ENCODE measurements around the gene ZNF496. TPM values are rescaled to one million over a fixed set of nuclear protein-coding genes. Genes with fewer than 3 reads are reported as not detected.

Gene ZNF496
- total RNA-seq, 4 donors from 2014 or later, result 24.1 to 51.7 (median 41.0) TPM

DNA sequence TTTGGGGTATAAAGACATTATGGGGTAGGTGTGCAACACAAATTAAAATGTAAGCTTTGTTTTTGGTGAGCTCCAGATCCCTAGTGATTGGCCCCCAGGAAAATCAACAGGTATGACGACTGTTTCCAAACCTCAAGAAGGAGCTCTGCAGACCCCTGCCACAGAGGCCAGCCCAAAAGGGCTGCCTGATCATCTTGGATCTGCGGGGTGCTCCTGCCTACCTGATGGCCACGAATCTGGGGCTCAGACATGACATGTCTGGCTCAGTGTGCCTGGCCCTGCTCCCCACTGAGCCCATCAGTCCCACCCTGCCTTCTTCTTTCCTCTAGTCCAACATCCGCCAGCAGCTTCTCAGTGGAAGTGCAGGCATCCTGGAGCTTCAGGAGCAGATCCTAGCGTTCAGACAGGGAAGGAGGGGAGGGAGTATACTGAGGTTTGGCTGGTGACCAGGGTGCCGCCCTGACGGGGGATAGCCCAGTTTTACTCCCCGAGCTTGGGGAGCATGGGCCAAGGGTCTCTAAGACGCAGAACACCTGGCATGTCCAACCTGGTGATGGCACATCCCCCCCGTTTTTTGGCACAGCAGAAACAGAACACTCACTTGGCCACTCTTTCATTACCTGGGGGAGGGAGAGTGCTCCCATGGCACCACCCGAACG, 31.8 kb downstream of the ZNF496 start:
- intact Hi-C loops (cut with DNase I; ENCODE audit: low total_unique reads), result no loop called here
- DNase-seq, result no peak
- H3K9me3 ChIP-seq, result no peaks in the 10 kb centered on the region
- no peak overlapping the region for H3K27ac ChIP-seq
- H3K36me3 ChIP-seq, result no peaks in the 10 kb centered on the region
- no peaks in the 10 kb centered on the region for H3K4me1 ChIP-seq
- H3K4me3 ChIP-seq, result no peak overlapping the region
- H3K27me3 ChIP-seq, result no peaks in the 10 kb centered on the region
- TF ChIP-seq, protein P1, sequence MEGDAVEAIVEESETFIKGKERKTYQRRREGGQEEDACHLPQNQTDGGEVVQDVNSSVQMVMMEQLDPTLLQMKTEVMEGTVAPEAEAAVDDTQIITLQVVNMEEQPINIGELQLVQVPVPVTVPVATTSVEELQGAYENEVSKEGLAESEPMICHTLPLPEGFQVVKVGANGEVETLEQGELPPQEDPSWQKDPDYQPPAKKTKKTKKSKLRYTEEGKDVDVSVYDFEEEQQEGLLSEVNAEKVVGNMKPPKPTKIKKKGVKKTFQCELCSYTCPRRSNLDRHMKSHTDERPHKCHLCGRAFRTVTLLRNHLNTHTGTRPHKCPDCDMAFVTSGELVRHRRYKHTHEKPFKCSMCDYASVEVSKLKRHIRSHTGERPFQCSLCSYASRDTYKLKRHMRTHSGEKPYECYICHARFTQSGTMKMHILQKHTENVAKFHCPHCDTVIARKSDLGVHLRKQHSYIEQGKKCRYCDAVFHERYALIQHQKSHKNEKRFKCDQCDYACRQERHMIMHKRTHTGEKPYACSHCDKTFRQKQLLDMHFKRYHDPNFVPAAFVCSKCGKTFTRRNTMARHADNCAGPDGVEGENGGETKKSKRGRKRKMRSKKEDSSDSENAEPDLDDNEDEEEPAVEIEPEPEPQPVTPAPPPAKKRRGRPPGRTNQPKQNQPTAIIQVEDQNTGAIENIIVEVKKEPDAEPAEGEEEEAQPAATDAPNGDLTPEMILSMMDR (IDR thresholded peaks at IDR 0.05), result no peak
- no peak for TF ChIP-seq POLR2A (IDR thresholded peaks at IDR 0.05)

DNA sequence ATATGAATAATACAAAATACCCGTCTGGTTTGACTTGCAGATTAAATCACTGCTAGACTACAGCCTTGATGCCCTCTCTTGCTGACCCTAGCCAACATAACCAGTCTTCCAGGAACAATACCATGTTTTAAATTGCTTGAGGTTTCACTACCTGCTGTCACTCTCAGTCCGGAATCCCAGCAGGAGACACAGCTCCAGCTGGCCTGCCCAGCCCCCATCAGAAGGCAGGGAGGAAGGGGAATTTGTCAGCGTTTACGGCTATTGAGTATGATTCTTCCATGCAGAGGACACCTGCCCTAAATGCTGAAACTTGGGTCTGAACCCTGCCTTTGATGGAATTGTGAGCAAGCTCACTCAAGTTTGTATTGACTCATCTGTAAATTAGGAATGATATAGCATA, 33.0 kb downstream of the ZNF496 start:
- H3K4me1 ChIP-seq, result no peaks in the 10 kb centered on the region
- H3K27me3 ChIP-seq, result no peaks in the 10 kb centered on the region
- H3K4me3 ChIP-seq, result no peak overlapping the region
- H3K9me3 ChIP-seq, result no peaks in the 10 kb centered on the region
- H3K36me3 ChIP-seq, result no peaks in the 10 kb centered on the region
- intact Hi-C loops (cut with DNase I; ENCODE audit: low total_unique reads), result no loop called here
- no peak overlapping the region for H3K27ac ChIP-seq
- no peak for DNase-seq
- TF ChIP-seq POLR2A (IDR thresholded peaks at IDR 0.05), result no peak
- TF ChIP-seq, protein P1 (IDR thresholded peaks at IDR 0.05), result no peak

DNA sequence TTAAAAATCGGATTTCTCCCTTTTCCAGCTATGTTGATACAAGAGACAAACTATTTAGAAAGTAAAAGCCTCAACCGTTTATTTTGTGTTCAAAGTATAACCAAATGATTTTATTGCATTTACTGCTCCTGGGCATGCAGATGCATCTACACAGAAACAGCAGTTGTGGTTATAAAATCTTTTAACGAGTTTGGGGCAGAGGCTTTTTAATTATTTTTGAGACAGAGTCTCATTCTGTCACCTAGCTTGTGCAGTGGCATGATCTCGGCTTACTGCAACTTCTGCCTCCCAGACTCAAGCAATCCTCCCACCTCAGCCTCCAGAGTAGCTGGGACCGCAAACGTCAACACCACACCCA, 33.6 kb downstream of the ZNF496 start:
- Histone ChIP-seq H3K27me3 (no peaks in the 10 kb centered on the region), H3K9me3 (no peaks in the 10 kb centered on the region), H3K4me3 (no peak overlapping the region), H3K4me1 (no peaks in the 10 kb centered on the region), H3K27ac (no peak overlapping the region), H3K36me3 (no peaks in the 10 kb centered on the region)
- intact Hi-C loops (cut with DNase I; ENCODE audit: low total_unique reads), result no loop called here
- TF ChIP-seq, protein P1 (IDR thresholded peaks at IDR 0.05), result no peak
- no peak for TF ChIP-seq POLR2A (IDR thresholded peaks at IDR 0.05)
- DNase-seq, result no peak

DNA sequence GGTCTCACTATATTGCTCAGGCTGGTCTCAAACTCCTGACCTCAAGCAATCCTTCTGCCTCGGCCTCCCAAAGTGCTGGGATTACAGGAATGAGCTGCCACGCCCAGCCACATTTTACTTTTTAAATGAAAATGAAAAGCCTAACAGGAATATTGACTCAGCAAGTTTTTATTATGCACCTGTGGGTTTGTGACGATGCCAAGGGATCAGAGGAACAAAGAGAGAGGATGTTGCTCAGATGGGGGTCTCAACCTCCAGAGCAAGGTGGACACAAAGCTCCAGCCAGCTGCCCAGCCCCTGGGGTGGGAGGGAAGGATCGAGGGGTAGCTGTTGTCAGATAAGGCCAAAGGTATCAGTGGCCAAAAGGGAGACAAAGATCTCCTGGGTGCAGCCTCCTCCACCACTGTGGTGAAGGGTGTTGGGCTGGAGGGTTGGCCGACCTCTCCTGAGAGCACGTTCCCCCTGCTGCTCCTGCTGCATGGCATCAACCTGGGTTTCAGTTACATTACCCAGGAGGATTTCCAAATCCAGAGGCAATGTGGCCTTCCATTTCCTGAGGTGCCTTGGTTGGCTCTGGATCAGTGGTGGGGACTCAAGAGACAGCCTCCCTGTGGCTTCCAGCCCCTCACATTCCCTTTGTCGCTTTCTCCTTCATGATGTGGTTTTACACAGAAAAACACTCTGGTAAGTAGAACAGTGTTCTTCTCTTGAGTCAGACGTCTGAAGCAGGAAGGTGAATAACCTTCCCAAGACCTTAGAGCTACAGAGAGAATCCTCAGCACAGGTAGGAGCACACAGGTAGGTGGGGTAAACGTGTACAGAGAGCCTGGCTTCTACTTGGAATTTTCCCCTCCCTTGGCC, 34.2 kb downstream of the ZNF496 start:
- H3K4me1 ChIP-seq, result no peaks in the 10 kb centered on the region
- no peaks in the 10 kb centered on the region for H3K36me3 ChIP-seq
- H3K9me3 ChIP-seq, result no peaks in the 10 kb centered on the region
- no peak for DNase-seq
- no peak overlapping the region for H3K27ac ChIP-seq
- no peaks in the 10 kb centered on the region for H3K27me3 ChIP-seq
- intact Hi-C loops (cut with DNase I; ENCODE audit: low total_unique reads), result no loop called here
- TF ChIP-seq, protein P1 (IDR thresholded peaks at IDR 0.05), result no peak
- no peak for TF ChIP-seq POLR2A (IDR thresholded peaks at IDR 0.05)
- no peak overlapping the region for H3K4me3 ChIP-seq

DNA sequence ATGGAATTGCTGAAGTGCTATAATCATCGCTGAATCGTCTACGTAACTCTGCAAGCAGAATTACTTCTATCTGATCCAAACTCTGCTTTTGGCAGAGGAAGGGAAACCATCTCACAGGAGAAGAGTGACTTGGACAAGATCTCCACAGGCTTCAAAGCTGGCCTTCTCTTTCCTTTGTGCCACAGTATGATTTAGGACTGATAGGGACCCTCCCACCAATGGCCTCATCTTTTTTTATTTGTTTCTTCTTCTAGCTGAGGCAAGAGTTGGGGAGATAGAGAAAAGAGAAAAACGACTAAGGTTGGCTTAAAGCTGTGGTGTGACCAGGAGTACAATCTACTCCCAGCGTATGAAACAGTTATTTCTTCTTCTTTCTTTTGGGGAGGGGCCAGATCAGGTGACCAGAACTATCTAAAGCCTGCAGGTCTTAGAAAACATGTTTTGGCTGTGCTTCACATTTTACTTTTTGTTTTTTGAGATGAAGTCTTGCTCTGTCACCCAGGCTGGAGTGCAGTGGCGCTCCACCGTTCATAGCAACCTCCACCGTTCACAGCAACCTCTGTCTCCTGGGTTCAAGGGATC, 35.0 kb downstream of the ZNF496 start:
- H3K4me1 ChIP-seq, result no peaks in the 10 kb centered on the region
- DNase-seq, result no peak
- intact Hi-C loops (cut with DNase I; ENCODE audit: low total_unique reads), result no loop called here
- H3K4me3 ChIP-seq, result no peak overlapping the region
- H3K27me3 ChIP-seq, result no peaks in the 10 kb centered on the region
- H3K9me3 ChIP-seq, result no peaks in the 10 kb centered on the region
- no peak for TF ChIP-seq POLR2A (IDR thresholded peaks at IDR 0.05)
- TF ChIP-seq, protein P1 (IDR thresholded peaks at IDR 0.05), result no peak
- no peak overlapping the region for H3K27ac ChIP-seq
- no peaks in the 10 kb centered on the region for H3K36me3 ChIP-seq
